ENCODE measurements around the gene IDUA.
"Not testable (repeated sequence)": the region's sequence is repeated elsewhere in the genome, so short reads cannot be mapped to it uniquely, and the experiment has no call there.

Gene IDUA

GRCh38 chr4:987624-988513, 1.0 kb downstream of the IDUA start:
- DNase-seq (ENCODE audit: low spot score): no peak

- DNase-seq (ENCODE audit: low spot score): no peak
These were observed 2.2 kb downstream of the IDUA start for GRCh38 chr4:988726-989721.

GRCh38 chr4:989722-990471, 3.1 kb downstream of the IDUA start:
- DNase-seq (ENCODE audit: low spot score): no peak

GRCh38 chr4:990746-991367, 4.0 kb downstream of the IDUA start:
- no peak for DNase-seq (ENCODE audit: low spot score)

GRCh38 chr4:991451-992296, 4.8 kb downstream of the IDUA start:
- no peak for DNase-seq (ENCODE audit: low spot score)

- DNase-seq (ENCODE audit: low spot score): no peak
These were observed 5.7 kb downstream of the IDUA start for GRCh38 chr4:992297-993110.

GRCh38 chr4:993111-994029, 6.5 kb downstream of the IDUA start, which contains the start of gene SLC26A1:
TSS of gene SLC26A1 (minus strand) at chr4:993404. CDS start at chr4:991703, 1,701 bp downstream.
- DNase-seq (ENCODE audit: low spot score): no peak

- no peak for DNase-seq (ENCODE audit: low spot score)
These were observed 8.6 kb downstream of the IDUA start for GRCh38 chr4:995311-996026.

GRCh38 chr4:996030-996996, 9.5 kb downstream of the IDUA start:
- DNase-seq (ENCODE audit: low spot score): no peak

GRCh38 chr4:996997-997374, 10.1 kb downstream of the IDUA start:
- DNase-seq (ENCODE audit: low spot score): no peak

GRCh38 chr4:997375-998071, 10.7 kb downstream of the IDUA start:
- no peak for DNase-seq (ENCODE audit: low spot score)

GRCh38 chr4:998096-998691, 11.3 kb downstream of the IDUA start:
- DNase-seq (ENCODE audit: low spot score): no peak

GRCh38 chr4:999240-999863, 12.5 kb downstream of the IDUA start:
- not testable (repeated sequence) for DNase-seq (ENCODE audit: low spot score)

GRCh38 chr4:999882-1000425, 13.1 kb downstream of the IDUA start:
- DNase-seq (ENCODE audit: low spot score): no peak
